Ishikawa (cell line): Measurements from ENCODE around the gene HMX1.

Experiments
- CEBPB ChIP-seq: IDR thresholded peaks from 2 replicates; pipeline ENCODE4 v1.6.1; 2012
- CREB1 ChIP-seq: IDR thresholded peaks from 2 replicates; pipeline ENCODE4 v1.6.1; 2012; ENCODE audit warnings: low read depth
- EGR1 ChIP-seq: IDR thresholded peaks from 2 replicates; pipeline ENCODE4 v1.6.1; 2012
- FOXM1 ChIP-seq: IDR thresholded peaks from 2 replicates; pipeline ENCODE4 v1.6.1; 2012; ENCODE audit warnings: low read depth, borderline replicate concordance
- MAX ChIP-seq: IDR thresholded peaks from 2 replicates; pipeline ENCODE4 v1.6.1; 2012
- NFIC ChIP-seq: IDR thresholded peaks from 2 replicates; pipeline ENCODE4 v1.6.1; 2012
- RAD21 ChIP-seq: IDR thresholded peaks from 2 replicates; pipeline ENCODE4 v1.6.1; 2012; ENCODE audit warnings: low read depth
- REST ChIP-seq: IDR thresholded peaks from 2 replicates; pipeline ENCODE4 v1.6.1; 2012; ENCODE audit warnings: low read depth, mild to moderate bottlenecking
- TAF1 ChIP-seq: IDR thresholded peaks from 2 replicates; pipeline ENCODE4 v1.6.1; 2012; ENCODE audit warnings: low read depth, mild to moderate bottlenecking
- TCF12 ChIP-seq: IDR thresholded peaks from 2 replicates; pipeline ENCODE4 v1.6.1; 2012; ENCODE audit warnings: low read depth
- TEAD4 ChIP-seq: IDR thresholded peaks from 2 replicates; pipeline ENCODE4 v1.6.1; 2012
- YY1 ChIP-seq: IDR thresholded peaks from 2 replicates; pipeline ENCODE4 v1.6.1; 2012; ENCODE audit warnings: low read depth
- ZBTB7A ChIP-seq: IDR thresholded peaks from 2 replicates; pipeline ENCODE4 v1.6.1; 2012; ENCODE audit warnings: low read depth

Gene HMX1

GRCh38 chr4:8872402-8873291 is 1.0 kb upstream of the HMX1 start:
- no peak for TF ChIP-seq RAD21
- no peak for TF ChIP-seq REST
- TF ChIP-seq FOXM1 = no peak
- no peak for TF ChIP-seq NFIC
- TF ChIP-seq CEBPB = no peak
- TF ChIP-seq CREB1 = no peak
- TF ChIP-seq TEAD4 = no peak
- TF ChIP-seq TCF12 = no peak

GRCh38 chr4:8870647-8871416 is 807 bp downstream of the HMX1 start:
- TF ChIP-seq EGR1 (no peak), TEAD4 (no peak), MAX (no peak), TCF12 (no peak), TAF1 (no peak), REST (no peak), ZBTB7A (no peak), YY1 (no peak), CEBPB (no peak)

GRCh38 chr4:8869898-8870646 is 1.6 kb downstream of the HMX1 start:
- TF ChIP-seq EGR1 (no peak), YY1 (no peak), REST (no peak)

- no peak for TF ChIP-seq REST
- TF ChIP-seq CEBPB = no peak
Observed at GRCh38 chr4:8869002-8869897, 2.4 kb downstream of the HMX1 start.
